UCSD-AML1 (cell line): Measurements from ENCODE around the gene SLC49A4.

ENCODE experiments used
- DNase-seq: peaks from one replicate; lab custom pipeline; 2025; ENCODE audit not compliant: unreplicated experiment; lab: John Stamatoyannopoulos, UW

SLC49A4 gene

DNA sequence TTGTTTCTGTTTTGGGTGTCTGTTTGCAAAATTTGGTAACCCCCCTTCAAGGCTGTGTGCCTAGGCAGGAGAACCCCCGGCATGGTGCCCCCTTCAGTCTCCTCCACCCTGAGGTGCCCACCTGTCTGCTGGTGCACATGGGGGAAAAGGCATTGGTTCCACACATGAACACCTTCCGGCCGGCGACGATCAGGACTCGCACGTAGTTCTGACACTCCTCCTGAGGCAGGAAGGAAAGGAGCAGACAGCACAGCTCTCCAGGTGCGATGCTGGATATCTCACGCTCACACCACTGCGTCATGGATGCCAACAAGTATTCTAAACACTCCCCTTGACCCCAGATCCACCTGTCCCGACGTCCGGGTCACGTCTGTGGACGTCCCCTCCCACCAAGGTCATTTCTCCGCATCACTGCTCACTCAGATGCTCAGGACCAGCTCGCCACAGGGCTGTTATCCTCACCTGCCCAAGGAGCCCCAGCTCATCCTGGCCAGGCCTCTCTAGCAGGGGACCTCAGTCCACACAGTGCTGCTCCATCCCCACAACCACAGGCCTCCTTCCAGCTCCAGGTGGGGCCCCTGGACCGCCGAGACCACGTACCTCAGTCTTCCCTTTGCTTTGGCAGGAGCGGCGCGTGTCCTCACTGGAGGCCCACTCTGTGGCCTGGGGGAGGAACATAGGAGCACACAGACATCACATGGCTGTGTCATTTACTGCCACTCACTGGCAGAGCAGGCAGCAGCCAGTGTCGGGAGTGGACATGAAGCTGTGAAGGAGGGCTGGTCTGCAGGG lies 133.7 kb downstream of the SLC49A4 start:
- no peak for DNase-seq

DNA sequence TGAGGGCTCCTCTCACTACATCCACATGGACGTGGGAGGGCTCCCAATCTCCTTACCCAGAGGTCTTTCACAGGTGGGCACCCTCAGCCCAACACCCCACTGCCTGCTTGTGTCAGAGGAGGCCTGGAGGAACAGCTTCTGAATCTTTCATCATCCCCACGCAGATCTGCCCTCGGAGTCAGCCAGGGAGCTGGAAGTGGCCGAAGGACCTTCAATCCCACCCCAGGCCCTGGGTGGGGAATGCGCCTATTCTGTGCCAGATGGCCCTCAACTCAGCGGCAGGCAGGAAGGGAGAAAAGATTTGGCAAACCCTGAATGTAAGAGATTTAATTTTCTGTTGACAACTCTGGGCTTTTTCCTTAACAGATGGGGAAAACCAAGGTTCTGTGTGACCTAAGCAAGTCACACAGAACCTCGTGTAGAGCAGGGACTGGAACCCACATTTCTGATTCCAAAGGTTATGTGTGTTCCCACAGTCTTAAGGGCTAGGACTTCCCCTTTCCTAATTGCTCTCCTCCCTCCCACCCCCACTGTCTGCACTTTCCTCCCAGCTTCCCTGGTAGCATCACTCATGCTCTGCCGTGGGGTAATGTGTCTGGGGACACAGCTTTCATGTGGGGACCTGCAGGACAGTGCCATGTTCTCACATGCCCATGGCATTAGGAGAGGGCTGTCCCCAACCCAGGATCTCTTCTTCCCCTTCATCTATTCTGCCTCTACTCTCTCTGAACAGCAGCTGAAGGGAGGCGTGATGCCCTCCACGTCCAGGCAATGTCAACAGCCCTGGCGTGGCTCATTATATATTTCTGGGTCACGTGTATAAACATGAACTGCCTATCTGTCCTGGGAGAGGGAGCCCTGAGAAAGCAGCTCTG lies 134.6 kb downstream of the SLC49A4 start:
- no peak for DNase-seq

DNA sequence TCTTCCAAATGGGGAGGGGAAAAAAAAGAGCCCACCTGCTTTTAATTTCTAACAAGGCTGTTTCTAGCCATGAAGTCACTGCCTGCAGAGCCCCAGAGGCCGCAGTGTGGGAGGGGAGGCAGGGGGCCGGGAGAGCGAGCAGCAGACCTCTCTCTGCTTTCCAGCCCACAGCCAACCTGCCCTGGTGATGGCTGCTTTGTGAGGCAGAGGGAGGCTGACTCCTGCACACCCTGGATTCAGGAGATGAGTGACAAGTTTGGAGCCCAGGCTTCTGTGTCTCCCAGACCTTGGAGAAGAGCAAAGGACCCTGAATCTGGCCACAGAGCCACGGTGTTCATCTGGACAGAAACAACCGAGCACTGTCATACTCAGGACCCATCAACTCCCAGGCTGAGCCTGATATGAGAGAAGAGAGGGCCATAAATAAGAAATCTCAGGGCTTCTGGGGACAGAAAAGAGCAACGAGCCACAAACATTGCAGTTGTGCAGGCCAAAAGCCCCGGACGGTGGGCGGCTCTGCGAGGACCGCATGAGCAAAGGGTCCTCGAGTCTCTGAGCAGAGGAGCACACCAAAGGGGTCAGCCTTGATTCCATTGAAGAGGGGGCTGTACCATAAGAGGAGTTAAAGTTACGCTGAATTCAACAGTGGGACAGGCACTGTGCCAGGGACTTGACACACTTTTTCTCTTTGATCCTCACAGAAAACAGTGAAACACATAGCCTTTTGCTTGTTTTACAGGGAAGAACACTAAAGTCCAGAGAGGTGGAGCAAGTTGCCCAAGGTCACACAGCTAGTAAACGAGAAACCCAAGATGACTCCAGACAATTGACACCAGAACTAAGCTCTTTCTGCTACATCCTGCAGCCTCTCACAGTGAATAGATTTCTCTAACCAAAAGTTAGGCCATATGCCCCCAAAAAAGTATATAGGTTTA lies 135.5 kb downstream of the SLC49A4 start:
- no peak for DNase-seq
